HG02852 (cell line): ENCODE results near the gene DND1.
"Not testable (repeated sequence)": the region's sequence is repeated elsewhere in the genome, so short reads cannot be mapped to it uniquely, and the experiment has no call there.

Experiments used
- ATAC-seq: cut with Tn5 transposase; IDR thresholded peaks from one replicate; pipeline ENCODE4 v1.9.1; 2021; ENCODE audit warnings: mild to moderate bottlenecking, moderate library complexity; ENCODE audit not compliant: unreplicated experiment

The DND1 gene

DNA sequence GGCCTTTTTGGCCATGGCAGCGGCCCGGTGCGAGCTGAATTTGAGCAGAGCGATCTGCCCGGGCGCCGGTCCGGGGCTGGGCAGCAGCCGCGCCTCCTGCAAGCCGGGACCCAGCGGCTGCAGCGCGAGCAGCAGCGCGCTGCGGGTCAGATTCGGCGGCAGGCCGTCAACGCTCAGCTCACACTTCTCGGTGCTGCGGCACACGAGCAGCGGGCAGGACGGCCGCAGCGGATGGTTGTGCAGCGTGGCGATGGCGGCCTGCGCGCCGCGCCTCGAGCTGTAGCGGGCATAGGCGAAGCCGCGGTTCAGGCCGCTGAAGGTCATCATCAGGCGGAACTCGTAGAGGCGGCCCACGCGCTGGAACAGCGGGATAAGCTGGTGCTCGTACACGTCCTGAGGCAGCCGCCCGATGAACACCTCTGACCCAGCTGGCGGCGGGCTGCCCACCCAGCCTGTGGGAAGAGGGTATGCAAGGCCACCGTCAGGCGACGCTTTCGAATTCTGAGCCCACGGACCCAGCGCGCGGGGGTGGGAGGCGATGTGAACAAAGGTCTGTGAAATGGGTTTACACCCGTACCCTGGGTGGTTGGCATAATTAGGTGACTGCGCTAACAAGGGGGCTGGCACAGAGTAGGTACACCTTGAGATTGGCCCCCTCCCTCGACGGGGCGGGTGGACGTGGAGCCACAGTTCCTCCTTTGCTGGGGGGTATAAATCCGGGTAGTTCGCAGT, 755 bp downstream of the DND1 start:
- ATAC-seq, result no peak

DNA sequence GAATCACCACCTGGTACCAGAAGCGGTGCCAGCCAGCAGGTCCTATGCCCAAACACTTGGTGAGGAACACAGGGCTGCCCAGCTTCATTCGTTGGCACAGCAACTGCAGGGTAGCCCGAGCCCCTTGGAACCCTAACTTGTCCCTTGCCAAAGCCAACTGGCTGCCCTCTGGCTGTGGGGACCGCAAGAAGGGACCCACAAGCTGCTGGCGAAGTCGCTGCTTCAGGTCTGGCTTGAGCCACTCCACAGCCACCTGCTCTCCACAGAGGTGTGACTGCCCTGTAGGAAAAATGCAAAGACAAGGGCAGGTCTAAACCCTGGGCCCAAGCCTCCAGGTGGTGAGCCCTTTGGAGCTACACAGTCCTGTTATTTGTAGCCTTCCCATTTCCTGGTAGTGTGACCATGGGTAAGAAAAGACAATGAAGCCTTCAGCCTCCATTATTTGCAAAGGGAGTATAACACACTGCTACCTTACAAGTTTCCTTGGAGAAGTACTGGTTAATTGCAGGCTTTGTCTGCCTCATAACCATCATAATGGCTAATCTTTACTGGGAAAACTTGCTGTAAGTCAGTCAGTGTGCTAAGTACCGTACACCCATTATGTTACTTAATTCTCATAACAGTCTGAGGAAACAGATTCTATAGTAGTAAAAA, 1.8 kb downstream of the DND1 start:
- no peak for ATAC-seq

- not testable (repeated sequence) for ATAC-seq
Measured at GRCh38 chr5:140671035-140671434, 2.3 kb downstream of the DND1 start.

GRCh38 chr5:140664359-140665119, 8.8 kb downstream of the DND1 start, which contains the start of gene WDR55:
Gene WDR55, plus strand, starts transcription at chr5:140664904. Its CDS starts 9 bp downstream, at chr5:140664913.
- peak; percentile 98 for ATAC-seq

DNA sequence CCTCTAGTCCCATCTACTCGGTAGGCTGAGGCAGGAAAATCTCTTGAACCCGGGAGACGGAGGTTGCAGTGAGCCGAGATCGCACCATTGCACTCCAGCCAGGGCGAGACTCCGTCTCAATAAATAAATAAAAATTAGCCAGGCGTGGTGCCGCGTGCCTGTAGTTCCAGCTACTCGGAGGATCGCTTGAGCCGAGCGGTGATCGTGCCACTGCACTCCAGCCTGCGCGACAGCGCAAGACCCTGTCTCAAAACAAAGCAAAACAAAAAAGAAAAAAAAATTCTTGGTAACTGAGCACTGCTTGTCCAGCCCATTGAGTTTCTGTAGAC, 9.4 kb downstream of the DND1 start:
- no peak for ATAC-seq

DNA sequence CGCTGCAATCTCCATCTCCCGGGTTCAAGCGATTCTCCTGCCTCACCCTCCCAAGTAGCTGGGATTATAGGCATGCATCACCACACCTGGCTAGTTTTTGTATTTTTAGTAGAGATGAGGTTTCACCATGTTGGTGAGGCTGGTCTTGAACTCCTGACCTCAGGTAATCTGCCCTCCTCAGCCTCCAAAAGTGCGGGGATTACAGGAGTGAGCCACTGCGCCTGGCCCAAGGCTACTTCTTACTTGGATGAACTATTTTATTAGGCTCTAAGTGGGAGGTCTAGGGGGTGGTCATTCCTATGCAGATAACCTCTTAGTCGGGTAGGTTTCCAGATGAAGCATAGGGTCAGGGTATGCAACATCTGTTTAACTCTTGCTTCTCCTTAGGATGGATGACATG, 13.0 kb downstream of the DND1 start:
- not testable (repeated sequence) for ATAC-seq

DNA sequence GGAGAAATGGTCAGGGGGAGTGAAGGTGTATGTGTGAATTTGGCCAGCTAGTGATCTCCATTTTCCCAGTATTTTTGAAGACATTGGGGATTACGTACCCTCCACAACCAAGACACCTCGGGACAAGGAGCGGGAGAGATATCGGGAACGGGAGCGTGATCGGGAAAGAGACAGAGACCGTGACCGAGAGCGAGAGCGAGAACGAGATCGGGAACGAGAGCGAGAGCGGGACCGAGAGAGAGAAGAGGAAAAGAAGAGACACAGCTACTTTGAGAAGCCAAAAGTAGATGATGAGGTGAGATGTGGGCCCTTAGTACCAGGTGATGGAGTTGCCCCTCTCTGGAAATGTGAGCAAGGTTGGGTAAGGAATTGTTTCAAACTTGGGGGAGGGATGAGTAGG, 14.5 kb downstream of the DND1 start:
- no peak for ATAC-seq

DNA sequence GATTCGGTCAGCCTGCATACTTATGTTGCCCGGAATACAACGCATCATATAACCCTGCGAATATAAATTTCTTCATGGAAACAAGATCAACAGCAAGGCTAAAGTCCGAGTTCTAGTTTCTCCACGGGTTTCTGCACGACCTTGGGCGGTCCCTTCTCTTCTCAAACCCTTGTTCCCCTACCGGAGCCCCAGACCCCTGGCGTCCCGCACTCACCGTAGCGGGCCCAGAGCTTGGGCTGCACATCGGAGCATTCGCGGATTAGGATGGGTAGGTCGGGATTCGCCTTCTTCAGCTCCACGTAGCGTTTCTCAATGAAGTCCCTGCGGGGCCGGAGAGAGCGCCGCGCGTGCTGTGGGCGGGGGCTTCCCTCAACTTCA, 26.3 kb downstream of the DND1 start:
- peak; percentile 35 for ATAC-seq

GRCh38 chr5:140642718-140643117, 30.7 kb downstream of the DND1 start:
- no peak for ATAC-seq

DNA sequence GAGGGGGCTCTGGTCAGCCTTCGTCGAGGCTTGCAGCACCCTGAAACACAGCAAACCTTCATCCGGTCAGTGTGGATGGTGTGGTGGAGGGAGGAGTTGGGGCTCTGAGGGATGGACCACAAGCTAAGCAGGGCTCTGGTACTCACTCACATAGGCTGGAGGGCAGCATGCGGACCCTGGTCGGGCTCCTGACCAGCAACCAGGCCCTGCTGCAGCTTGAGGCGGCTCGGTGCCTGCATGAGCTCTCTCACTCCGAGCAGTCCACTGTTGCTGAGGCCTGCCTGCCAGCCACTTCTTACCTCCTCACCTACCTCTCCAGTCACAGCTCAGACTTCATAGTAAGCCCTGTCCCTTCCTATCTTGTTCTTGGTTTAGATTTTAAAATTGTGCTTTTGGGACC, 31.7 kb downstream of the DND1 start:
- ATAC-seq, result no peak

DNA sequence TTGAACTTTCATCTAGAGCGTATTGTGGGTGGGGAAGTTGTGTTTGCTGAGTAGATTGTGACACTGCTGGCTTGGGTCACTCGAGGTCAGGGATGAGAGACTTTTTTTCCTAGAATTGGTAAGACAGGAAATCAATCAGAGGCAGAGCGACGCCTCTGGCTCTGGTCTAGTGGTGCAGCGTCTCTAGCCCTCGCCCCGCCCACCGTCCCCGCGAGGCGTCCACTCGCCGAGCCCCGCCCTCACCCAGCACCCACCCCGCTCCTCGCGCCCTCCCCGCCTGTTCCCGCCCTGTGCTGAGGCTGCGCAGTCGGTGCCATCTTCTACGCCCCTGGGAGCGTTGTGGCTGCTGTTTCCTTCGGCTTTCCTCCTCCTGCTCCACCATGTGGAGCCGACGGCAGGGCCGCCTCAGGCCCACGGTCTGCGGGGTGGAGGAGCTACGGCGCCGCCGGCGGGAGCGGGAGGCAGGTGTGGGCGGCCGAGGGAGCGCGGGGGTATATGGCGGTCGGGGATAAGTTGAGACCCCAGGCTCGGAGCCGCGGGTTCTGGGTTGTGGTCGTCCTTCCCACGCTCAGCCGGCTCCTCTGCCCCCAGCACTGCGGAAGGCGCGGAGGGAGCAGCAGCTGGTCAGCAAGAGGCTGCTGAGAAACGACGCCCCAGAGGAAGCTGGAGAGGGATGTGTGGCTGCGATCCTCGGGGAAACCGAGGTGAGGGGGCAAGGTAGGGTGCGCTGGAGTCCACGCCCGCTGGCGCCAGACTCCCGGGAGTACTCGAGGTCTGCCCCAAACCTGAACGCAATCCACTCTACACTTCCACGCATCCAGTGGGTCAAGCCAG, 34.0 kb downstream of the DND1 start, which contains the start of gene TMCO6:
Gene TMCO6, plus strand, starts transcription at position 304 of the 834 bp plus-strand sequence. Its CDS starts 77 bp downstream, at position 381.
- peak; percentile 94 for ATAC-seq

GRCh38 chr5:140638898-140639147, 34.6 kb downstream of the DND1 start:
- not testable (repeated sequence) for ATAC-seq

DNA sequence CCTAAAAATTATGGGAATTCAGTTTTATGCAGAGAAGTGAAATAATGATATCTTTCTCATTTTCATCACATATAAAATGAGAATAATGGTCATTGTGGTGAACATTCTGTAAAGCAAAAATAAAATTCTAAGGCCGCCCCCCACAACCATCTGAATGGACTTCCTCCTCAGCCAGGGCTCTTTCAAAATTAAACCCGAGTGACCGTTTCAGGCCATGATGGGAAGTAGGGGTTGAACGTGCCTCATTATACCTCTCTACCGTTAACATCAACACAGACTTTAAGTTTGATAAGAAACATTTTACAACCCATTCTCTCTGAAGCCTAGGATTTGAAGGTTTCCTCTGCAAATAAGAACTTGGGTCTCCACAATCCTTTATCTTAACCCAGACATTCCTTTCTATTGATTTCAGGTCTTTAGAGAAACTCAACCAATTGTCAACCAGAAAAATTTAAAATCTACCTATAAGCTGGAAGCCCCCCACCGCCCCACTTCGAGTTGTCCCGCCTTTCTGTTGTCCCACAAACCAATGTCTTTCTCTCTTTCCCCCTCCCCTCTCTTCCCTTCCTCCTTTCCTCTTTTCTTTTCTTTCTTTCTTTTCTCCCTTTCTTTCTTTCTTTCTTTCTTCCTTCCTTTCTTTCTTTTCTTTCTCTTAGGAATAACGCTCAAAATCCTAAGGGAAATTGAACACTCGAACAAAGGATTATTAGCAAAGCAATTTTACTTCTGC, 35.8 kb downstream of the DND1 start:
- no peak for ATAC-seq

- ATAC-seq, result no peak
Measured at GRCh38 chr5:140635291-140636257, 37.8 kb downstream of the DND1 start.

- no peak for ATAC-seq
Measured at GRCh38 chr5:140634103-140634502, 39.3 kb downstream of the DND1 start.

- no peak for ATAC-seq
Measured at GRCh38 chr5:140633501-140633900, 39.9 kb downstream of the DND1 start.

DNA sequence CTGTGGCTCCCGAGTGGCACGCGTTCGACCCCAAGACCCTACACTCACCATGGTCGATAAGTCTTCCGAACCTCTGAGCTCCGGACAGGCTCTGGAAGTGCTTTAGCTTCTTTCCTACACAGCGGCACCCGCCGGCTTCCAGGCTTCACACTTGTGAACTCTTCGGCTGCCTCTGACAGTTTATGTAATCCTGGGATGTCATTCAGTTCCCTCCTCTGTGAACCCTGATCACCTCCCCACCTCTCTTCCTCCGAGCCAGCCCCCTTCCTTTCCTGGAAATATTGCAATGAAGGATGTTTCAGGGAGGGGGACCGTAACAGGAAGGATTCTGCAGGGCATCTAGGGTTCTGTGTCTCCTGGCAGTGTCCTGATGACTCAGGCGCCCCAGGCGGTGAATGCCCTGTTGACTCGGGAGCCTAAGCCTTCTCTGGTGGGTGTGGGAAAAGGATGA, 40.3 kb downstream of the DND1 start, which contains the start of gene CD14:
Gene CD14, minus strand, starts transcription at position 155 of the 451 bp plus-strand sequence. Its CDS starts 104 bp downstream, at position 51.
- ATAC-seq, result peak; percentile 2

GRCh38 chr5:140632366-140633020, 40.9 kb downstream of the DND1 start:
- peak; percentile 69 for ATAC-seq
